ENCODE results near the gene RPN2.

RPN2 gene

DNA sequence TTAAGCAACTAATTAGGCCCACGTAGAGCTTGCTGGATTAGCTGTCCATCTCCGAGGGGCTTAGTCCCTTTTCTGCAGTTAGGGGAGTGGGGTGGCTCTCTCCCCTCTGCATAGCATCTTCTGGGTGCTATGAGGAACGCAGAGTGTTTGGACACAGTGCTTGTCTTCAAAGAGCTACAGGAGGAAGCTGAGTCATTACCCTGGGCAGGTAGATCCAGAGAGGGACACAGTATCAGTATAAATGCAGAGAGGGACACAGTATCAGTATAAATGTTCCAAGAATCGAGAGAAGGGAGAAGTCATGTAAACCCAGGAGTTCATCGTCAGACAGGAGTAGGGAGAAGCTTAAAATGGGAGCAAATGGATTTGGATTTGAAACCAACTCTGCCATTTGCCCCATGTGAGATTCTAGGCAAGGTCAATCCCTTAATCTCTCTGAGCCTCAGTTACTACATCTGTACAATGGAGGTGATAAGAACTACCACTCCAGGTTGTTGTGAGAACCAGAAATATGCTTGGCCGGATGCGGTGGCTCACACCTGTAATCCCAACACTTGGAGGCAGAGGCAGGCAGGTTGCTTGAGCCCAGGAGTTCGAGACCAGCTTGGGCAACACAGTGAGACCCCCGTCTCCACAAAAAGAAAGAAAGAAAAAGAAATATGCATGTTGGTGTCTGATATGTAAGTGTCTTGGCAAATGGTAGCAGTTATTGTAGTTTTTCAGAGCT, 88.0 kb downstream of the RPN2 start:
- no peak for DNase-seq (ENCODE audit: low read depth in 2 of 2)

DNA sequence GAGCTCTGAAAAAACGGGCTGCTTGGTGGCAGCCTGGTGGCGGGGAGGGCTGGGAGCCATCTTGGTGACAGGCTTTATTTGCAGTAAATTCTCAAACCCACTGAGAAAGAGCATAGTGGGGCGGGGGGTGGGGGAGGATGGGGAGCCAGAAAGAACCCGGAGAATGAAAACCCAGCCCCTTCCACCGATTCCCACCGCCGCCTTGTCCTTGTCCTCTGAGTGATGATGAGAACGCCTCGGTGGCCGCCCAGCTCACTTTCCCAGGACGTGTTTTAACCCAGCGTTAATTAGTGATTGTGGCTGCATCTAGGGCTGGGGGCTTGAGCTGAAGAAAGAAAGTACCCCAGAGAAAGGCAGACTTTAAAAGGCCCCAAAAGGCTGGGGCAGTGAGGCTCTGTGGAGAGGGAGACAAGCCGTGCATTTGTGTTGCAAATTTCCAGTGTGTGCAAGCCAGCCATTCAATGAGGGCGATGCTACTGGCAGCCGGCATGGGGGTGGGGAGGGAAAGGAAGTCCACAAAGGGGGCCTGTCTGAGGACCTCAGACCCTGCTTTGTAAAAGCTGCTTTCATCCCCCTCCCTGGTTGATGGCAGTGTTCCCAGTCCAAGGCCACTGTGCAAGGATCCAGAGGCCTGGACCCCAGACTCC, 88.7 kb downstream of the RPN2 start:
- DNase-seq (ENCODE audit: low read depth in 2 of 2), result no peak

DNA sequence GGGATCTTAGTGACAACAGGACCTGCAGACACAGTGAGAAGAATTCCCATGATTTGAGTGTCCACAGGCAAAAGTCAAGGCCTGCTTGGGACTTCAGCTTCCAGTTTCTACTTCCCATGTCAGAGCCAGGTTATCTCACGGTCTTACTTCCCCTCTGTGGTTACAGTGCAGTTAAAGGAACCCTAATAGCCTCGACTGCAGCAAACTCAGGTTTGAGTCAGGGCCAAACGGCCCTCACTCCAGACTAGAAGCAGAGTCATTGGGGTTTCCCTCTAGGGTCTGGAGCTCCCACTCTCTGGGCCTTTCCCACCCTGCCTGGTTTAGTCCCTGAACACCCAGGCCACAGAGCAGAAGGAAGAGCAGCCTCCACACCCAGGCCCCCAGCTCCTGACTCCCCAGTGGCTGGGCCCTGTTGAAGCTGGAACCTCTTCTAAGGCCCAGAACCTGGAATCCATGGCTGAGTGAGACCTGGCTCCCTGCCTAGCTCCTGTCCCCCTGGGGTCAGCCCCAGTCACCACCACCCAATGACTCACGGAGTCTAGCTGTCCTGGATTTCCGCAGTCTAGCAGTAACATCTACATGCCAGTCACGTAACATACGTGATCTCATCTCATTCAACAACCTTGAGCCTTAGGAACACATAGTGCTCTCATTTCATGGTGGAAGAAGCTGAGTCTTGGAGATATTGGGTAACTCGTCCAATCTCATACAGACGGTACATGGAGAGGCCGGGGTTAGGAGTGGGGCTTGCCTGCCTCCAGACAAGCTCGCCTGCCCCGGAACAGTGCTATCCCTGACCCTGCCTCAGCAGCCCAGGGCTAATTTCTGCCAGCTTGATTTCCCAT, 91.7 kb downstream of the RPN2 start:
- no peak for DNase-seq (ENCODE audit: low read depth in 2 of 2)

DNA sequence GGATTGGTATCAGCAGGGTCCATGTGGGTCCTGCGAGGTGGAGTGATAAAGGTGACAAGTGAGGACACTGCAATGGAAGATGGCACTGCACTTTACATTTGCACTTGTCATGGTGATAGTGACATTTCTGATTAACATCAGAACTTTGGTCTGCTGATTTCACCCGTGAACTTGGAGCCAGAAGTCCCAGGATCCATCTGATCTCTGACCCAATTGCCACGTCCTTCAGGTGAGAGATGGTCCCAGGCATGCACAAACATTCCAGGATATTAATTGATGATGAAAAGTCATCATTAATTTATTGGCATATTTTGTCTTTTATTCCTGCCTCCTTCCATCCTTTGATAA, 92.3 kb downstream of the RPN2 start:
- DNase-seq (ENCODE audit: low read depth in 2 of 2), result no peak

DNA sequence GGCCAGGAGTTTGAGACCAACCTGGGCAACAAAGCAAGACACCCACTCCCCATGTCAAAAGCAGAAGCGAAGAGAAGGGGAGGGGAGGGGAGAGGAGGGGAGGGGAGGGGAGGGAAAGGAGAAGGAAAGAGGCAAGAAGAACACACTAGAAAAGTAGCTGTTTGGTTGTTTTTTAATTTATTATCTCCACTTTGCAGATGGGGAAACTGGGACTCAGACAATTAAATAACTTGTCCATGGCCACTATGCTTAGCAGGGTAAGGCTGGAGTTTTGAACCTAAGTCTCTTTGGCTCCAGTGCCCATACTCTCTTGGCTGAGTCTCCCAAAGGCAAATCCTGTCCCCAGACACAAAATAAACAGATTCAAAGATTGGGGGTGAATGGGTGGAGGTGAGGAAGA, 94.9 kb downstream of the RPN2 start:
- no peak for DNase-seq (ENCODE audit: low read depth in 2 of 2)

DNA sequence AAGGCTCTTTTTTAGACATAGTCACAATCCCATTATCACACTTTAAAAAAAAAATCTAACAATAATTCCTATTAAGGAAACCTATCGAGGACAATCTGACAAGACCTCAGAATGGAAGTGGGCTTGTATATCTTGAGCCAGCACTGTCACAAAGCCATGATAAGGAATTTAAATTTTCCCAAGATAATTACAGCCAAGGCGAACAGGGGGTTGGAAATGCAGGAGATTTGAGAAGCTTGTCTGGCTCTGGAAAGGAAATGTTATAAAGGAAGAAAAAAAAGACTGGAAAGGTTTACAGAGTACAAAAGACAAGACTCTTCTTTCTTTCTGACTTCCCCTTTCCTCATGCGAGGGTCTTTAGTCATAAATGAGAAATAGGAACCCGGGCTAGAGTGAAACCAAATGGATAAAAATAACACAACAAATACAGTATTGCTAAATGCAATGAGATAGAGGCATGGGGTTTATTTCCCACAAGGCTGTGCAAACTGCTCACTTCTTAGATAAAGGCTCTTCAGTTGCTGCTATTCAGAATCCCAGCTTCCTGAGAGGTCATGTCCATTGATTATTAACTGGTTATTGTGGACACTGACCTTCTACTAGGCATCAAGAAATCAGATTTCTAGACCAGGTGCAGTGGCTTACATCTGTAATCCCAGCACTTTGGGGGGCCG, 95.9 kb downstream of the RPN2 start:
- DNase-seq (ENCODE audit: low read depth in 2 of 2), result no peak

DNA sequence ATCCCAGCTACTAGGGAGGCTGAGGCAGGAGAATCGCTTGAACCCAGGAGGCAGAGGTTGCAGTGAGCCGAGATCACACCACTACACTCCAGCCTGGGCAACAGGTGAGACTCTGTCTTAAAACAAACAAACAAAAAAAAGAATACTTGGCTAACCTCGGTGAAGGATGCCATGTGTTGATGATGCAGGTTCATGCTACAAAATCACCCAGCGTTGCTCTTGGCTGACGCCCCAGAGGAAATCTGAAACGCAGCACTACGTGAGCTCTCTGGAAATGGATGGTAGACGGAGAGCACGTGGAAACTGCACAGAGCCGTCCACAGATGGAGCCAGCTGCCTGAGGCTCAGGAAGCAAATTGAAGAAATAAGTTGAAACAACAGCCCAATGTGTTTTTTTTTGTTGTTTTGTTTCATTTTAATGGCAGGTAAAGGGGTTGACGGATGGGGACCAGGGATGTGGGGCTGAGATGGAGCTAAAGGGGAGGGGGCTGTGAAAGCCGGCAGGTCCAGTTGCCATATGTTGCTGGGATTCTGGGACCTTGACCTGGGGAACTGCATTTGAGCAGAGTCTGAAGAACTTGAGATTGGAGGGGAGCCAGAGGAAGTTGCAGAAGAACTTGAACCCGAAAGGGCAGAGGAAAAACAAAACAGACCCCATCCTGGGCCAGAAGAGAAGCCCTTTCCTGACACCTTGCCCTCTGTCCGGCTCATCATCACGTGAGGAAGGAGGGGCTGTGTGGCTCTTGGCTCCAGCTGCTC, 97.5 kb downstream of the RPN2 start:
- DNase-seq (ENCODE audit: low read depth in 2 of 2), result no peak

DNA sequence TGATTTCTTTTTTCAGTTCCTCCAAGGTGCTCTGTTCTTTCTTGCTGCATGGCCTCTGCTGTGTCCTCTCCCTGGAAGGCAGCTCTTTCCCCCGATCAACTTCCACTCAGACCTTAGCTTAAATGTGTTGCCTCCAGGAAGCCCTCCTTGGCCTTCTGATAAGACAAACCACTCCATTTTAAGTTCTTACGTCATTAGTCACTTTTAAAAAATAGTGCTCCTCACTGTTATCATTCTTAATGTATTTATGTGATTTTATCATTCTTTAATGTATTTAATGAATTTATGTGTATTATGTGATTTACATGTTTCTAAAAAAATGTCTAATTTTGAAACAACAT, 98.1 kb downstream of the RPN2 start:
- DNase-seq (ENCODE audit: low read depth in 2 of 2), result no peak

DNA sequence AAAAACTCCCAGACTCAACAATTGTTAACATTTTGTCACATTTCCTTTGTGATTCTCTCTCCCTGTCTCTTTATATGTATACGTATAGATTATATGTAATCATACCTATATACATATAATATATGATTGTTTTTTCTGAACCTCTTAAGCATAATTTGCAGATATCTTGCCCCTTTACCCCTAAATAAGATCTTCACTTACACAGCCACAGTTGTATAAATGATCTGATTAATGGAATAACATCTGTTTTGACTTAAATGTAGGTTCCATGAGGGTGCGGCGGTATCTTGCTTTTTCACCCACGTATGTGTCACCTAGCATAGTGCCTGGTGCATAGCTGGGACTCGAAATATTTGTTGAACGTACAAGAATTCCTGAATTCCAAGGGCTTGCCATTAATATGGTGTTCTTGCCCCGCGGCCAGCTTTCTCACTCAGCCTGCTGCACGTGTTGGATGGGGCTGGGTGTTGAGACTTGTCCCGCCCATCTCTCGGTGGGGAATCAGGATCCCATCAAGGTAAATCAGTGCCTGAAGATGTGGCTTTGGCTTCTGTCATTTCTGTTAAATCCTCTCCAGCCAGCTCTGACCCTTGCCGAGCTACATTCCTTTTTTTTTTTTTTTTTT, 99.9 kb downstream of the RPN2 start:
- no peak for DNase-seq (ENCODE audit: low read depth in 2 of 2)

DNA sequence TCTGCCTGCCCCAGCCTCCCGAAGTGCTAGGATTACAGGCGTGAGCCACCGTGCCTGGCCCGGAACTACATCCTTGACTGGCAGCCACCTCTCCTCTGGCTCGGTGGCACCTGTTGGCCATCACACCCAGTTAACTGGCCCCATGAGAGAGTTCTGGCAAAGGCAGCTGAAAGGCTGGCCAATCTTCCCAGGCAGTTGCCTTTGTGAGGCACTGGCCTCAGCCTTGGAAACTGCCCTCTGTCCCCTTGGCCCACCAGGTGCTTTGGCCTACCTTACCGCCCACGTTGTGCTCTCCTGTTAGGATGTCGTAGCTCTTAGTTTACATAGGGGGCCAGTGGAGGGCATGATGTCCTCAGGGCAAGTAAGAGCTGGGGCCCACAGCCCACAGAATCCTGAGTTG, 100.7 kb downstream of the RPN2 start:
- DNase-seq (ENCODE audit: low read depth in 2 of 2), result no peak

DNA sequence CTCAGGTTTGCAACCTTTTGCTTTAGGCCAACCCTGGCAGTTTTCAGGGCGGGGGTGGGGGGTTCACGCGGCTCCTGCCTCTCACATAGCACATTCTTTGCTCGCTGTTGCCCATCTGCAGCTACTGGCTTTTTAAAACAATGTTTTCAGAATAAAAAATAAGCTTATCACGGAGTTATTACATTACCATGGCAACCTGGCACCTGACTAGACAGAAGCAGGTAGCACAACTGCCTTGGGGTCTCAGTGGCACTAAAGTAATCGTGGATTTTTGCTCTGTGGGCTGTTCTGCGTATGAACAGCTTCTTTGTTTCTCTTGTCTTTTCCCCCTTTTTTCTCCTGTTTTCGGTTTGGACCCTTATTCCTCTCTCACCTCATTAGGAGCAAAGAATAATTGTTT, 101.3 kb downstream of the RPN2 start:
- no peak for DNase-seq (ENCODE audit: low read depth in 2 of 2)

DNA sequence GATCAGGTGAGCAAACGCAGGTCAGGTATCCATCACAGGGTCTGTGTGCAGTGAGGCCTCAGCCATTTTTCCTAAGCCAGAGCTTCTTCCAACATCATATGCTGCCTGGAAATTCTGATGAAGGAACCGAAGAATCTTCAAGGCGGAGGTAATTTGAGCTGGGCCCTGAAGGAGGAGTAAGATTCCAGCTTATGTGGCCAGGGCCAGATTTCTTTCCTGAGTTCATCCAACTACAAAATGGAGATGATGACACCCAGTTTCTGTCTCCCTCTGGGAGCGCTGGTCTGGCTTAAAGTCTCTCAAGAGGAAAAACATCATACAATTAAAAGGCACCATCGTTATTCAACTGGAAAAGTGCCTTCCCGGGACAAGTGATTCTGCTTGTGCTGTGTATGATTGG, 103.4 kb downstream of the RPN2 start:
- DNase-seq (ENCODE audit: low read depth in 2 of 2), result no peak

DNA sequence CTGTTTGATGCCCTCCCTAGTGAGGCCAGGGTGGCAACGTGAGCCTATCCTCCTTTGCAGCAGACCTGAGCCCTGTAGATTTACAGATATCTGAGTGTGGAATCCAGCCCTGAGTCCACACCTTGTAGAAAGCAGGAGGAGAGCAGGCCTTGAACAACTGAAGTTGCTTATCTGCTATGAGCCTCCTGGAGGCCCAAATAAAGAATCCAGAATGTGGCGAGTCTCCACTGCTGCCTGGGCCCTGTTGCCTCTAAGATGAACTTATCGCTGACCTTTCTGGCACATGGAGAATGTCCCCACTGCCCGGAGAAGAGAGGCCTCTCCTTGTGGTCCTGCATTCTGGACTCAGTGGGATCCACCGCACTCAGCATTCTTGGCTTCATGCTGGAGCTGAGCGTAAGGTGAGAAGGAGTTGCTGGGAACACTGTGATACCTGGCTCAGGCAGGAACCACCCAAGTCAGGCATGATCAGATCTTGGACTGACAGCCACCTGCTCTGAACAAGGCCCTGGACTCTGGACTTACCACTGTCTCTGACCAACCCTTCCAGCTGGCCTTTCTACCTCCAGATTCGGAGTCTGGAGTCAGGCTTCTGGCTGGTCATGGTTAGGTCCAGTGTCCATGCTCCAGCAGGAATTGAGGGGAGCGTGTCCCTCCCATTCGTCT, 104.5 kb downstream of the RPN2 start:
- DNase-seq (ENCODE audit: low read depth in 2 of 2), result no peak

DNA sequence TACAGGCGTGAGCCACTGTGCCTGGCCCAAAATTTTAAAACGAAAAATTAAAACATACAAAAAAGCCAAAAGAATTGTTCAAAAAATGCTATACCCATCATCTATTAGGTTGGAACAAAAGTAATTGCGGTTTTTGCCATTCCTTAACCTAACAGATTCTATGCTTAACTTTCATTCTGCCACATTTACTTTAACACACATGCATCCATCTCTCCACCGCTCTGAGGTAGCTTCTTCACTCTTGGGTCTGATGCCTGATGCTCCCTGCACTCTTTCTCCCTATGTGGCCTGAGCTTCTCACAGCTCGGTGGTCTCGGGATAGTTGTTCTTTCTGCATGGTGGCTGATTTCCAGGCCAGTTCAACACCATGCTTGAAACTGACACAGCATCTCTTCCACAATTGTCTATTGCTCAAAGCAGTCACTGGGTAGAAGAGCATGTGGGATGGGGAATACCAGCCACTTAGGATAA, 105.6 kb downstream of the RPN2 start:
- DNase-seq (ENCODE audit: low read depth in 2 of 2), result no peak

DNA sequence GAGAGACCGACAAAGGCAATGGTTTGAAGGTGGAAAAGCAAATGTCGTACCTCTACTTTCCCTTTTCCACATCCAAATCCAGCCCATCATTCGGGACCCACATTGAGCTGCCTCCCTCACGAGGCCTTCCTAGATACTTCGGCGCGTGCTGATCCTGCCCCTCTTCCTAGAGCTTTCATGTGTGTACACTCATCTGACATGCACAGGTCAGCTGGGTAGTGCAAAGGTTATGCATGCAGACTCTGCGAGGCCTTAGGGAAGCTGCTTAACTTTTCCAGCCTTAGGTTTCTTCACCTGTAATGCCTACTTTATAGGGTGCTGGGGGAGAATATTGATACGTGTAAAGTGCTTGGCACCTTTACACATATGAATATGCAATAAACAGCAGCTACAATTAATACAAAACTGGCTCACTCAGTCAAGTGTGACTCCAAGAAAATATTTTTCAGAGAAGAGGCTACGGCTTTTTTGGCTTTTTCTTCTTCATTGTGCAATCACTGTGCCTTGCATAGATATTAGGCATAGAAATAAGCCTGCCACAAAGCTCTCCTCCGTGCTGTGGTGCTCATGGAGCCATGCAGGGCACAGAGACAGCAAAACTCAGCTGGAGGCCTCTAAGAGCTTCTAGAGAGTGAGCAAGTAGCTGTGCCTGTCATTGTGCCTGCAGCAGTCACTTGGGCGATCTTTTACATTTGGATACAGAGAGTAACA, 106.7 kb downstream of the RPN2 start:
- no peak for DNase-seq (ENCODE audit: low read depth in 2 of 2)

DNA sequence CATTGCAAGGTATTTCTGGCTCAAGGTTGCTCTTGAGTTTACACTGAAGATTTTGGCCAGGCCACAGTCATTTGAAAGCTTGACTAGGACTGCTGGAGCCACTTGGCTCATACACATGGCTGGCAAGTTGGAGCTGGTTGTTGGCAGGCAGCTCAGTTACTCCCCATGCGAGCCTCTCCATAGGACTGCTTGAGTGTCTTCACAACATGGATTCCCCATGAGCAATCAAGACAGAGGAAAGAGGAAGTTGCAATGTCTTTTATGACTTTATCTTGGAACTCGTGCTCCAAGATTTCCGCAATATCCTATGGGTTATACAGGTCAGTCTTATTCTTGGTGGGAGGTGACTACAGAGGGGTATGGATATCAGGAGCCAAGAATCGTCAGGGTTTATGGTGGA, 109.0 kb downstream of the RPN2 start:
- DNase-seq (ENCODE audit: low read depth in 2 of 2), result no peak

DNA sequence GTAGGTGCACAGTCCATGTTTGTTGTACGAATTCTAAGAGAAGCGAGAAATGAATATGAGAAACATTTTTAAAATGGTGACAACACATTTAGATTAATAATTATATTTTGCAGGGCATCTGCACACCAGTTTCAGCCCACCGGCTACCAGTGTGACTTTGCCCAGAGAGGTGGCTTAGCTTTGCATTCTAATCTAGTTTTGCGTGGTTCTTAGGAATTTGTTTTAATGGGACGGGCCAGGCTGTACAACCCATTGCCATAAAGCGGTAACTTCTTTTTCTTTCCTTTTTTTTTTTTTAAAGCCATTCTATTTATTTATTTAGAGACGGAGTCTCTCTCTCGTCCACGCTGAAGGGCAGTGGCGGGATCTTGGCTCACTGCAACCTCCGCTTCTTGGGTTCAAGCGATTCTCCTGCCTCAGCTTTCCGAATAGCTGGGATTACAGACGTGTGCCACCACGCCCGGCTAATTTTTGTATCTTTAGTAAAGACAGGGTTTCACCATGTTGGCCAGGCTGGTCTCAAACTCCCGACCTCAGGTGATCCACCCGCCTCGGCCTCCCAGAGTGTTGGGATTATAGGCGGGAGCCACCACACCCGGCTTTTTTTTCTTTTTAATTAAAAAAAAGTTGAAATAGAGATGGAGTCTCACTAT, 111.2 kb downstream of the RPN2 start:
- DNase-seq (ENCODE audit: low read depth in 2 of 2), result no peak
